HCT116 (cell line): ENCODE results near the gene NPW. TPM values are rescaled to one million over a fixed set of nuclear protein-coding genes. Genes with fewer than 3 reads are reported as not detected.

ENCODE experiments used
- ATAC-seq: fragments of 200-7000 bp; cut with Tn5 transposase; 2 replicates; pipeline ENCODE4 v1.9.1; 2020; ENCODE audit warnings: mild to moderate bottlenecking, moderate library complexity
- BruUV-seq: library from RNA; stranded (reverse); fragments of 400-500 nt; replicated peaks from 2 replicates; lab custom pipeline; 2021; lab: Mats Ljungman, UMichigan
- CTCF ChIA-PET: fragments of 300-600 bp; sonication (Branson Sonifier 250); formaldehyde crosslinking; loops from one replicate; lab custom pipeline; 2021; ENCODE audit warnings: antibody characterized with exemption; lab: Charles Lee
- POLR2A ChIA-PET: fragments of 300-600, 350-600 bp; sonication (Branson Sonifier 250); formaldehyde crosslinking; loops from one replicate; lab custom pipeline; 2021; ENCODE audit warnings: antibody characterized with exemption; lab: Charles Lee
- RAD21 ChIA-PET, 2 experiments: fragments of 300-600 bp; sonication (Branson Sonifier 250); formaldehyde crosslinking; loops; one replicate each; lab custom pipeline; 2023; ENCODE audit warnings: low total read pairs in 2 of 2; ENCODE audit not compliant: uncharacterized antibody in 2 of 2, unreplicated experiment in 2 of 2, low non-redundant PET in 1 of 2; lab: Charles Lee
- DNase-seq: peaks from one replicate; pipeline ENCODE4 v3.0.0-alpha.2; 2010; ENCODE audit warnings: low read depth, low spot score
- H2AFZ ChIP-seq: fragments of 200-600 bp; shearing (Covaris generic), sonication (generic); 2 replicates; pipeline ENCODE4 v1.6.1; 2017; ENCODE audit warnings: low read depth, mixed run types, mixed read lengths, antibody characterized with exemption, low read length; ENCODE audit not compliant: poor library complexity, severe bottlenecking
- H3K27ac ChIP-seq: 2 replicates; pipeline ENCODE4 v1.5.1; 2012; ENCODE audit warnings: low read depth, low read length
- H3K27me3 ChIP-seq: fragments of 200-600 bp; sonication (generic); 2 replicates; pipeline ENCODE4 v1.6.1; 2016; ENCODE audit warnings: mixed run types, low read length, mixed read lengths; ENCODE audit not compliant: insufficient read depth
- H3K36me3 ChIP-seq, 2 experiments: fragments of 200-500 bp in 1 of 2; fragments of 200-600 bp in 1 of 2; sonication (Bioruptor generic) in 1 of 2; sonication (generic) in 1 of 2; 2 replicates each; pipeline versions ENCODE4 v1.5.1 to v1.6.1; 2014 to 2016; ENCODE audit warnings: low read length in 2 of 2, inconsistent platforms in 1 of 2, mixed read lengths in 1 of 2, mixed run types in 1 of 2; ENCODE audit not compliant: insufficient read depth in 2 of 2, control insufficient read depth in 1 of 2
- H3K4me1 ChIP-seq, 2 experiments: fragments of 200-600 bp in 1 of 2; sonication (generic) in 1 of 2; 2 replicates each; pipeline versions ENCODE4 v1.5.1 to v1.6.1; 2012 to 2017; ENCODE audit warnings: low read length in 2 of 2, inconsistent platforms in 1 of 2, mild to moderate bottlenecking in 1 of 2, mixed read lengths in 1 of 2, mixed run types in 1 of 2, moderate library complexity in 1 of 2; ENCODE audit not compliant: insufficient read depth in 2 of 2, control insufficient read depth in 1 of 2
- H3K4me2 ChIP-seq: fragments of 200-600 bp; sonication (generic); 2 replicates; pipeline ENCODE4 v1.6.1; 2017; ENCODE audit warnings: mixed run types, low read length, mixed read lengths
- H3K4me3 ChIP-seq, 2 experiments: fragments of 200-600 bp in 1 of 2; sonication (generic) in 1 of 2; replicated peaks in 1 of 2; 2 replicates each; pipeline ENCODE4 v1.5.1; 2011 to 2016; ENCODE audit warnings: low read length in 2 of 2, control low read depth in 1 of 2, low read depth in 1 of 2, mild to moderate bottlenecking in 1 of 2, mixed read lengths in 1 of 2, mixed run types in 1 of 2
- H3K79me2 ChIP-seq: fragments of 200-600 bp; sonication (generic); 2 replicates; pipeline ENCODE4 v1.6.1; 2017; ENCODE audit warnings: mild to moderate bottlenecking, mixed run types, low read length, moderate library complexity, mixed read lengths; ENCODE audit not compliant: insufficient read depth
- H3K9ac ChIP-seq: fragments of 200-600 bp; sonication (generic); 2 replicates; pipeline ENCODE4 v1.6.1; 2016; ENCODE audit warnings: low read length, mixed read lengths
- H3K9me2 ChIP-seq: fragments of 200-600 bp; sonication (generic), shearing (Covaris generic); 2 replicates; pipeline ENCODE4 v1.6.1; 2017; ENCODE audit warnings: mixed run types, mild to moderate bottlenecking, moderate library complexity; ENCODE audit not compliant: insufficient read depth
- H3K9me3 ChIP-seq, 2 experiments: fragments of 200-500 bp in 1 of 2; fragments of 200-600 bp in 1 of 2; sonication (Bioruptor generic) in 1 of 2; sonication (generic) in 1 of 2; 2 replicates each; pipeline ENCODE4 v1.6.1; 2014 to 2017; ENCODE audit warnings: low read length in 2 of 2, mixed read lengths in 2 of 2, inconsistent platforms in 1 of 2, low read depth in 1 of 2, mild to moderate bottlenecking in 1 of 2, mixed run types in 1 of 2, moderate library complexity in 1 of 2; ENCODE audit not compliant: control insufficient read depth in 1 of 2, insufficient read depth in 1 of 2
- H4K20me1 ChIP-seq: fragments of 200-600 bp; sonication (generic), shearing (Covaris generic); 2 replicates; pipeline ENCODE4 v1.6.1; 2017; ENCODE audit warnings: mixed run types, mild to moderate bottlenecking, moderate library complexity; ENCODE audit not compliant: insufficient read depth
- ELF1 ChIP-seq: IDR thresholded peaks from 2 replicates; pipeline ENCODE4 v1.6.1; 2012; ENCODE audit warnings: low read depth, borderline replicate concordance
- EZH2phosphoT487 ChIP-seq: fragments of 200-600 bp; IDR thresholded peaks from 2 replicates; pipeline ENCODE4 v1.6.1; 2018; ENCODE audit warnings: antibody characterized with exemption, borderline replicate concordance
- POLR2A ChIP-seq: IDR thresholded peaks from 2 replicates; pipeline ENCODE4 v1.7.0; 2011; ENCODE audit warnings: borderline replicate concordance; ENCODE audit not compliant: insufficient read depth, insufficient read length; ENCODE audit errors: extremely low read depth
- SIN3A ChIP-seq: IDR thresholded peaks from 2 replicates; pipeline ENCODE4 v1.6.1; 2012; ENCODE audit warnings: low read depth
- SP1 ChIP-seq: IDR thresholded peaks from 2 replicates; pipeline ENCODE4 v1.6.1; 2012; ENCODE audit warnings: low read depth
- SRF ChIP-seq: IDR thresholded peaks from 2 replicates; pipeline ENCODE4 v1.6.1; 2012; ENCODE audit warnings: low read depth
- TCF7L2 ChIP-seq: IDR thresholded peaks from 2 replicates; pipeline ENCODE4 v1.7.0; 2011; ENCODE audit warnings: borderline replicate concordance, inconsistent platforms; ENCODE audit not compliant: insufficient read depth, insufficient read length; ENCODE audit errors: extremely low read depth
- ZFX ChIP-seq: fragments of 450-650 bp; IDR thresholded peaks from 2 replicates; pipeline ENCODE4 v1.6.1; 2017
- intact Hi-C: fragments of 100-400 bp; cut with micrococcal nuclease; formaldehyde crosslinking; loops from 2 replicates; pipeline ENCODE4 v1.10.0; 2022
- total RNA-seq: library from RNA; stranded (reverse); gene quantifications from one replicate; pipeline ENCODE4 v1.2.1, GENCODE V29; 2021; ENCODE audit not compliant: unreplicated experiment
- TF ChIP-seq, protein P1 (sequence below), 3 experiments: fragments of 200-600 bp in 1 of 3; sonication (generic) in 1 of 3; IDR thresholded peaks in 2 of 3; conservative IDR thresholded peaks in 1 of 3; 2 replicates each; pipeline ENCODE4 v1.5.1; 2012 to 2017; ENCODE audit warnings: low read depth in 2 of 3, low read length in 2 of 3, antibody characterized with exemption in 1 of 3, borderline replicate concordance in 1 of 3, control low read depth in 1 of 3, mild to moderate bottlenecking in 1 of 3, mixed read lengths in 1 of 3, mixed run types in 1 of 3, moderate library complexity in 1 of 3; ENCODE audit not compliant: insufficient read depth in 1 of 3
- TF ChIP-seq, protein P2 (sequence below): IDR thresholded peaks from 2 replicates; pipeline ENCODE4 v1.6.1; 2012

The NPW gene
- total RNA-seq, 1 experiment from 2014 or later, result 226 TPM

DNA sequence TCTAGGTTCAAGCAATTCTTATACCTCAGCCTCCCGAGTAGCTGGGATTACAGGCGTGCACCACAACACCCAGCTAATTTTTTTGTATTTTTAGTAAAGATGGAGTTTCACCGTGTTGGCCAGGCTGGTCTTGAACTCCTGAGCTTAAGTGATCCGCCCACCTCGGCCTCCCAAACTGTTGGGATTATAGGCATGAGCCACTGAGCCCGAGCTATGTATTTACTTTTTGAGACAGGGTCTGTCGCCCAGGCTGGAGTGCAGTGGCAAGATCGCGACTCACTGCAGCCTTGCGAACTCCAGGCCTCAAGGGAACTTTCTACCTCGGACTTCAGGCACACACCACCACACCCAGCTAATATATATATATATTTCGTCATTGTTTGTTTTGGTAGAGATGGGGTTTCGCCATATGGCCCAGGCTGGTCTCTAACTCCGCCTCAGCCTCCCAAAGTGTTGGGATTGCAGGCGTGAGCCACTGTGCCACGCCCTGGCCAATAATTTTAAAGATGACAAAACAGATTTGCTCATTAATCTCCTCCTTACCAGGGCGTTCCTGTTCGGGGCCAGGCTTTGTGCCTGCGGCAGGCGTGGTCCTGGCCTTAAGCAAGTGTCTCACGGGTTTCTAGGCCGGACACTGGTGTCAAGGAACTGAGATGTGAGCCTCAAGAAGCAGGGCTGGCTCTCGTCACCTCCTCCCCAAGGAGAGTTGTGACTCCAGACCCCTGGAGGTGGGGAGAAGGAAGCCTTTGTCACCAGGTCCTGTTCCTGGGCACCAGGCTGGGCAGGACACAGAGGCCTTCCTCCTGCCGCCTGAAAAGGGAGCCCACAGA is 4.3 kb upstream of the NPW start:
- Histone ChIP-seq H3K79me2 (peaks cover 7% of the 10 kb centered on the region), H3K4me3 (peak overlapping the region in 1 of 2 experiments; percentile 39; a peak in 2 of 4 replicates), H3K4me1 (peaks cover 24 to 41% of the 10 kb centered on the region in 2 experiments)
- TF ChIP-seq, protein P1, sequence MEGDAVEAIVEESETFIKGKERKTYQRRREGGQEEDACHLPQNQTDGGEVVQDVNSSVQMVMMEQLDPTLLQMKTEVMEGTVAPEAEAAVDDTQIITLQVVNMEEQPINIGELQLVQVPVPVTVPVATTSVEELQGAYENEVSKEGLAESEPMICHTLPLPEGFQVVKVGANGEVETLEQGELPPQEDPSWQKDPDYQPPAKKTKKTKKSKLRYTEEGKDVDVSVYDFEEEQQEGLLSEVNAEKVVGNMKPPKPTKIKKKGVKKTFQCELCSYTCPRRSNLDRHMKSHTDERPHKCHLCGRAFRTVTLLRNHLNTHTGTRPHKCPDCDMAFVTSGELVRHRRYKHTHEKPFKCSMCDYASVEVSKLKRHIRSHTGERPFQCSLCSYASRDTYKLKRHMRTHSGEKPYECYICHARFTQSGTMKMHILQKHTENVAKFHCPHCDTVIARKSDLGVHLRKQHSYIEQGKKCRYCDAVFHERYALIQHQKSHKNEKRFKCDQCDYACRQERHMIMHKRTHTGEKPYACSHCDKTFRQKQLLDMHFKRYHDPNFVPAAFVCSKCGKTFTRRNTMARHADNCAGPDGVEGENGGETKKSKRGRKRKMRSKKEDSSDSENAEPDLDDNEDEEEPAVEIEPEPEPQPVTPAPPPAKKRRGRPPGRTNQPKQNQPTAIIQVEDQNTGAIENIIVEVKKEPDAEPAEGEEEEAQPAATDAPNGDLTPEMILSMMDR (IDR thresholded peaks at IDR 0.05 in 2 of 3, conservative IDR thresholded peaks at IDR 0.05 in 1 of 3; ENCODE audit: borderline replicate concordance in 1 of 3, insufficient read depth in 1 of 3, low read depth in 2 of 3, low read length in 2 of 3), result no peak
- TF ChIP-seq ZFX (peak; percentile 18; the same call in 1 of the 2 replicates), SP1 (no peak), SRF (no peak)
- TF ChIP-seq, all 23 proteins: peak for 1
- peak overlapping the region; percentile 55 for H3K27ac ChIP-seq
- no peaks in the 10 kb centered on the region for H3K36me3 ChIP-seq
- H2AFZ ChIP-seq, result no peak overlapping the region
- CTCF ChIA-PET, result interaction anchor here (0.7 to 1.3 kb wide), 4 partner anchors 11 to 220 kb away, joined by 3 read pairs; partner anchors contain the start of gene SYNGR3
- H4K20me1 ChIP-seq, result no peaks in the 10 kb centered on the region
- BruUV-seq, result no TSS peak
- ATAC-seq (peak; percentile 55), DNase-seq (peak; percentile 68)
- H3K27me3 ChIP-seq, result no peaks in the 10 kb centered on the region
- RAD21 ChIA-PET, result no interaction called here
- H3K4me2 ChIP-seq, result peak overlapping the region; percentile 64
- intact Hi-C loops, result no loop called here
- H3K9me2 ChIP-seq, result no peaks in the 10 kb centered on the region
- peak overlapping the region; percentile 53 for H3K9ac ChIP-seq
- POLR2A ChIA-PET, result interaction anchor here (1.0 kb wide), 2 partner anchors 11 to 140 kb away, joined by 3 to 5 read pairs; partner anchors contain the start of gene TRAF7
- no peaks in the 10 kb centered on the region for H3K9me3 ChIP-seq

DNA sequence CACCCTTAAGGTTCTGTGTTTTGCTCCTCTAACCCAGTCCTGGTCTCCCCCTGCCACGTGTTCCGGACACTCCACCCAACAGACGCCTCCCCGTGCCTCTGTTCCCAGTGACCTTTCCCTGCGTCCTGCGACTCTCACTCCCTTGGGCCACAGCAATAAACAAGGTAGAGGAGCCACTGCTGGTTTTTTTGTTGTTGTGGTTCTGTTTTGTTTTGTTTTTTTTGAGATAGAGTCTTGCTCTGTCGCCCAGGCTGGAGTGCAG is 3.7 kb upstream of the NPW start:
- H3K9me2 ChIP-seq, result no peaks in the 10 kb centered on the region
- no peaks in the 10 kb centered on the region for H3K9me3 ChIP-seq
- intact Hi-C loops, result no loop called here
- peak overlapping the region; percentile 64 for H3K4me2 ChIP-seq
- ATAC-seq (no peak), DNase-seq (no peak)
- peak overlapping the region; percentile 55 for H3K27ac ChIP-seq
- H2AFZ ChIP-seq, result no peak overlapping the region
- H3K79me2 ChIP-seq, result peaks cover 8% of the 10 kb centered on the region; the same call in 1 of the 2 replicates
- ChIA-PET POLR2A (interaction anchor here (0.7 kb wide), 1 partner anchor 139 kb away, joined by 3 read pairs; the partner anchor contains the start of gene TRAF7), RAD21 (no interaction called here), CTCF (interaction anchor here (0.6 to 1.6 kb wide), 5 partner anchors 12 to 124 kb away, joined by 3 to 12 read pairs (median 3); no protein-coding TSS in a partner anchor)
- no peaks in the 10 kb centered on the region for H3K36me3 ChIP-seq
- H3K9ac ChIP-seq, result peak overlapping the region; percentile 53
- H3K4me1 ChIP-seq, result peaks cover 21 to 39% of the 10 kb centered on the region in 2 experiments
- TSS peak; percentile 59 for BruUV-seq
- no peak overlapping the region; a peak in 1 of 4 replicates for H3K4me3 ChIP-seq
- H4K20me1 ChIP-seq, result no peaks in the 10 kb centered on the region
- H3K27me3 ChIP-seq, result no peaks in the 10 kb centered on the region
- TF ChIP-seq SIN3A (no peak), ELF1 (no peak), EZH2phosphoT487 (no peak), ZFX (no peak), POLR2A (no peak), TCF7L2 (no peak)
- TF ChIP-seq, protein P1 (IDR thresholded peaks at IDR 0.05 in 2 of 3, conservative IDR thresholded peaks at IDR 0.05 in 1 of 3; ENCODE audit: borderline replicate concordance in 1 of 3, insufficient read depth in 1 of 3, low read depth in 2 of 3, low read length in 2 of 3), result no peak
- TF ChIP-seq, protein P2, sequence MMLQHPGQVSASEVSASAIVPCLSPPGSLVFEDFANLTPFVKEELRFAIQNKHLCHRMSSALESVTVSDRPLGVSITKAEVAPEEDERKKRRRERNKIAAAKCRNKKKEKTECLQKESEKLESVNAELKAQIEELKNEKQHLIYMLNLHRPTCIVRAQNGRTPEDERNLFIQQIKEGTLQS, result no peak
